ENCODE measurements around the gene RPTOR. TPM values are rescaled to one million over a fixed set of nuclear protein-coding genes. Genes with fewer than 3 reads are reported as not detected.

RPTOR gene
- total RNA-seq, 2 experiments from 2014 or later: 60.0 to 67.2 TPM

- ChIA-PET CTCF (interaction anchor here (0.5 to 2.2 kb wide), 10 partner anchors 12 to 302 kb away, joined by 3 to 21 read pairs (median 4); no protein-coding TSS in a partner anchor), POLR2A (interaction anchor here (0.9 to 2.0 kb wide), 5 partner anchors 12 to 272 kb away, joined by 4 to 27 read pairs (median 12); no protein-coding TSS in a partner anchor)
Observed at GRCh38 chr17:80877729-80878303, 333.2 kb downstream of the RPTOR start.

GRCh38 chr17:80878876-80879722 lies 334.5 kb downstream of the RPTOR start:
- CTCF ChIA-PET: interaction anchor here (1.2 to 2.2 kb wide), 4 partner anchors 10 to 14 kb away, joined by 4 to 21 read pairs (median 14); no protein-coding TSS in a partner anchor
- POLR2A ChIA-PET: interaction anchor here (1.9 kb wide), 1 partner anchor 13 kb away, joined by 8 read pairs; no protein-coding TSS in a partner anchor

DNA sequence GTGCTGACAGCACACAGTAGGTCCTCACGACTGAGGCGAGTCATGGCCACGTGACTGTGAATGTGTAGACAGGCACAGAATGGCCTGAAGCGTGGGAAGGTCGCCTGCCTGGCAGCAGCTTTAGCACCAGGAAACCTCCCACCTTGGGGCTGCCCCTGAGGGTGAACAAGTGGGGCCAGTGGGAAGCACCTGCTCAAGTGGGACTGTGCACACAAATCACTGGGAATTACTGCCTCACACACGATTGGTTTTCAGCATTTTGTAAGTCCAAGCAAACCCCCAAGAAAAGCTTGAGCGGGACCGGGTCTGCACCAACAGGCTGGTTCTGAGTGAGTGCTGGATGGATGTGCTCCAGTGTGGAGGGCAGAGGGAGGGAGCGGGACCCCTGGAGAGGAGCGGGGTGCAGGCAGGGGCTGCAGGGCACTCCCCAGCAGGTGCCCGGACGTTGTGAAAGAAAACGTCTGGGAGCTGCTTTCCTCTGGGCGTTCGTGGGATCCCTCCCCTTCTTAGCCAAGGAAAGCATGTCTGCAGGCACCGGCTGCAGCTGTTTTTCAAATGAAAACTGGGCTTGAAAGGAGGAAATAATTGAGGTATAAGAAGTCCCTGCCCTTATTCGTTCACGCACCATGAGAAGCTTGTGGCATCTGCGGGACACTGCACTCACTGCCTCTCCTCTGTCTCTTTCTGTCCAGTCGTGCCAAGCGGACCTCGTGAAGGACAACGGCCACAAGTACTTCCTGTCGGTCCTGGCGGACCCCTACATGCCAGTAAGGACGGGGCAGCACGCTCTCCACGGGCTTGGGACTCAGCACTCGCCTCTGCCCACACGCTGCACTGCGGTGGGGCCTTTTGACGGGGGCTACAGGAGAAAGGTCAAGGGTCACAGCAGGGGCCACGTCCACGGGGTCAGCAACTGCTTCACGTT lies 335.3 kb downstream of the RPTOR start:
- ChIA-PET POLR2A (interaction anchor here (1.9 kb wide), 1 partner anchor 12 kb away, joined by 8 read pairs; no protein-coding TSS in a partner anchor), CTCF (interaction anchor here (1.2 to 2.1 kb wide), 2 partner anchors 9 to 19 kb away, joined by 4 to 6 read pairs; no protein-coding TSS in a partner anchor)

- CTCF ChIA-PET: interaction anchor here (2.1 kb wide), 1 partner anchor 19 kb away, joined by 6 read pairs; no protein-coding TSS in a partner anchor
- POLR2A ChIA-PET: interaction anchor here (1.5 to 1.9 kb wide), 2 partner anchors 9 to 12 kb away, joined by 3 to 8 read pairs; no protein-coding TSS in a partner anchor
Observed at GRCh38 chr17:80880648-80880985, 336.0 kb downstream of the RPTOR start.

DNA sequence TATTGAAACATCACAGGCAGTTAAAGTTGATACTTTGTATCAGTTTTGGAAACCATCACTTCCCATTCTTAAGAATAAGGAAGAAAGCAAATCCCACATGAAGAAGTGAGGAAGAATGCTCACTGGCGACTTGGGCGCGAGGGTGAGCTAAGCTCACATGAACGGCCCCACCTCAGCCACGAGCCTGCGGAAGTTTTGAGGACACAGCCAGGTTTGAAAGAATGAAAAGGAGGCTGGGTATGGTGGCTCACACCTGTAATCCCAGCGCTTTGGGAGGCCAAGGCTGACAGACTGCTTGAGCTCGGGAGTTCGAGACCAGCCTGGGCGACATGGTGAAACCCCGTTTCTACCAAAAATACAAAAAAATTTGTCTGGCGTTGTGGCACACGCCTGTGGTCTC lies 336.7 kb downstream of the RPTOR start:
- CTCF ChIA-PET: interaction anchor here (2.1 kb wide), 1 partner anchor 18 kb away, joined by 6 read pairs; no protein-coding TSS in a partner anchor
- POLR2A ChIA-PET: interaction anchor here (1.5 to 1.9 kb wide), 2 partner anchors 8 to 11 kb away, joined by 3 to 8 read pairs; no protein-coding TSS in a partner anchor

DNA sequence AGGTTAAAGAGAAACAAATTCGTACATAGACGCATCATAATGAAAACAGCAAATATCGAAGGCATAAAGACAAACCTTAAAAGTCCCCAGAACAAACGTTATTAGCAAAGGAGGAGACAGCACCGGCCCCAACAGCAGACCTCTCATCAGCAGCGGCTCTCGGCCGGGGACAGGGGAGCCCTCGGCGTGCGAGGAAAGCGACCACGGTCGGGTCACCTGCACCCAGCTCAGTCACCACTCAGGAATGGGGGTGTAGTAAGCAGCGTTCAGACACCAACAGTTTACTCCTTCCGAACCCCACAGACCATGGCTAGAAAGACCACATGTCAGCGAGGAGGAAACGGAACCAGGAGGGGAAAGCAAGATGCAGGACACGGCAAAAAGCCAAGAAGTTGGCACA lies 337.7 kb downstream of the RPTOR start:
- ChIA-PET CTCF (no interaction called here), POLR2A (no interaction called here)

DNA sequence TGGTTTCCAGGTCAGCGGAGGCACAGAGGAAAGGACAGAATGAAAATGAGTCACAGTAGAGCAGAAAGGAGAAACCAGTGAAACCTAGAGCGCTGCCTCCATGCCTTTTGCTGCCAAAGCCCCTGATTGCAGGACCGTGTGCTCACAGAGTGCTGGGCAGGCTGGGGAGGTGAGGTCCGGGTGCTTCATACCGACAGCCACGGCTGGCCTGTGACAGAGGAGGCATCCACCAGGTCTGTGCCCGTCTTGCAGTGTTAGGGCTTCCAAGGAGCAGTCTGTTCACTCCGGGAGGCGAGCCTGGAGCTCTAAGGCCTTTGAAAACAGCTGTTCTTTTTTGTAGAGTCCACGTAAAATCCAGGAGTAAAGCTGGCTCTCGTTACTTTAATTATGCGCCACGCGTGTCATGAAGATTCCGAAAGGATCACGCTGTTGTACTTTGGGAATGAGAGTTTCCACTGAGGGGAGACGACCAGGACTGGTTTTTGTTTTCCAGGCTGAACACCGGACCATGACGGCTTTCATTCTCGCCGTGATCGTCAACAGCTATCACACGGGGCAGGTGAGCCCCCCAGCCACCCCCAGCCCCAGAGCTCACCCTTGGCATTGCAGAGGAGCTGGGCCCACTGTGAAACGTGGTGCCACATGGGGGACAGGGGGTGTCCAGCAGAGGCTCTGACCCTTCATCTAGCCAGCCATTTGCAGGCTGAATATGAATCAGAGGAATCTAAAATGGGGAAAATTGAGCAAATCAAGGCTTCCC lies 338.5 kb downstream of the RPTOR start:
- POLR2A ChIA-PET: interaction anchor here (1.0 kb wide), 1 partner anchor 9 kb away, joined by 4 read pairs; no protein-coding TSS in a partner anchor
- CTCF ChIA-PET: interaction anchor here (1.3 kb wide), 1 partner anchor 307 kb away, joined by 3 read pairs; no protein-coding TSS in a partner anchor

DNA sequence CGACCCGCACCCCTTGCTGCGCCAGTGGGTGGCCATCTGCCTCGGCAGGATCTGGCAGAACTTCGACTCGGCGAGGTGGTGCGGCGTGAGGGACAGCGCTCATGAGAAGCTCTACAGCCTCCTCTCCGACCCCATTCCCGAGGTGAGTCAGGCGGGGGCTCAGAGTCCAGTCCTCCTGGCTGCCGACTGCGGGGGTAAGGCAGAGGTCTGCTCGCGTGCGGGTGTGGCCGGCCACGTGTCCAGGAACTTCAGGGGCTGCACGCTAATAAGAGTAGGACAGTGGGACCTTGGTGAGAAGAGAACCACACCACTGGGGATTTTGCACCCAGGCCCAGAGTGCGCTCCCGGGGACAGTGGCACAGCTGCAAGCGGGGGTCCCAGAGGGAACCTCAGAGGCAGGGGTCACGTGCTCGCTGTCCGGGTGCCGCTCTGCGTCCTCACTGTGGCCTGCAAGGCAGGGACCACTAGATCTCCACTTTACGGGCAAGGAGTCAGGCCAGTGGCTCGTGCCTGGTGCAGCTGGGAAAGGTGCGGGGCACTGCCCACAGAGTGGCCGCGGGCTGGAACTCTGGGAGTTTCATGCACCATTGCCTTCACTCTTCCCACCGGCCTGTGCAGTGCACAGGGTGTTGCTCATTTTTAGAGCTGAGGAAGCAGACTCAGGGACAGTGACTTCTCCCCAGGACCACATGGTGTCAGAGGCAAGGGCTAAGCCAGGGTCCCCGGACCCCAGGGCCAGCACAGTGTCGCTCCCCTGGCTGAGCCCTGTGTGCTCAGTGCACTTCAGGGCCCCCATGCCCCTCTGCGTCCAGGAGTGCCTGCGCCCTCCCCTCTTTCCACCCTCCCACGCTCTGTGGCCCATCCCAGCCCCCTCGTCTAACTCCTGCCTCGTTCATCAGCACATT lies 339.4 kb downstream of the RPTOR start:
- CTCF ChIA-PET: interaction anchor here (1.3 kb wide), 1 partner anchor 308 kb away, joined by 3 read pairs; no protein-coding TSS in a partner anchor
- POLR2A ChIA-PET: interaction anchor here (1.0 kb wide), 1 partner anchor 8 kb away, joined by 4 read pairs; no protein-coding TSS in a partner anchor

DNA sequence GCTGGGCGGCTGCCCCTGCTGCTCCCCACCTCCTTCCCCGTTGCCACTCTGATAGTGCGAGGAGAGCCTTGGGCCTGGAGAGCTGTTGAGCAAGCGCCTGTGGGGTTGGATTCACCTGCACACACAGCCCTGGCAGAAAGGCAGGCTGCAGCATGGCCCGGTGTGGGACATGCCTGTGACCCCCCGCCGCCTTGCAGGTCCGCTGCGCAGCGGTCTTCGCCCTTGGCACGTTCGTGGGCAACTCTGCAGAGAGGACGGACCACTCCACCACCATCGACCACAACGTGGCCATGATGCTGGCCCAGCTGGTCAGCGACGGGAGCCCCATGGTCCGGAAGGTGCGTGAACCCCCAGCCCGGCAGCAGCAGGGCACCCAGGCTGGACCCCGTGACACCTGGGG lies 340.2 kb downstream of the RPTOR start:
- ChIA-PET CTCF (no interaction called here), POLR2A (no interaction called here)

DNA sequence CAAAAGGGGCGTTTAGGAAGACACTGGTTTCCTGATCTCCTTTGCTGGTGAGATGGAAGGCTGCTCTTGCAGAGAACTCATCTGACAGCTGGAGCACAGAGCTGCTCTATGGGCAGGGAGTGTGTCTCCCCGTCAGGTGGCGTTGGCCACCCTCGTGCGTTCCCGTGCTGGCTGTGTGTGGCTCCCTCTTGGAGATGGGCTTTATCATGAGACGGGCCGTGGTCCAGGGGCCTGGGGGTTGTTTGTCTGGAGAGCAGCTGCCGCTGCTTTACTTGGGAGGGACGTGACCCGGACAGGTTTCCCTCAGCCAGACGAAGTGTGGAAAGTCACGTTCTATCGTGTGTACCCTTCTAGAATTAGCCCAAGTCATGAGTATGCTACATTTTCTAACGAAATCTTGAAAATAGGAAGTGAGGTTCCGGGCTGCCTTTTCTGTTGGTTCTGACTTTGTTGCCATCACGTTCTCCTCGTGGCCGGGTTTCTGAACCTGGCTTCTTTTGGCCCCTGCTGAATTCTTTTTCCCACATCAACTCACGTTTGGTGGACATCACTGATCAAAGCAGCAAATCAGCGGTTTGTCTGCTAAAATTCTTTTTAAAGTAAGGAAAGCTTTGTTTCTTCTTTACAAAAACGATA lies 341.4 kb downstream of the RPTOR start:
- ChIA-PET POLR2A (no interaction called here), CTCF (interaction anchor here (1.9 kb wide), 1 partner anchor 13 kb away, joined by 5 read pairs; no protein-coding TSS in a partner anchor)

- ChIA-PET POLR2A (no interaction called here), CTCF (interaction anchor here (1.9 kb wide), 1 partner anchor 12 kb away, joined by 5 read pairs; no protein-coding TSS in a partner anchor)
Observed at GRCh38 chr17:80886641-80887573, 342.3 kb downstream of the RPTOR start.

DNA sequence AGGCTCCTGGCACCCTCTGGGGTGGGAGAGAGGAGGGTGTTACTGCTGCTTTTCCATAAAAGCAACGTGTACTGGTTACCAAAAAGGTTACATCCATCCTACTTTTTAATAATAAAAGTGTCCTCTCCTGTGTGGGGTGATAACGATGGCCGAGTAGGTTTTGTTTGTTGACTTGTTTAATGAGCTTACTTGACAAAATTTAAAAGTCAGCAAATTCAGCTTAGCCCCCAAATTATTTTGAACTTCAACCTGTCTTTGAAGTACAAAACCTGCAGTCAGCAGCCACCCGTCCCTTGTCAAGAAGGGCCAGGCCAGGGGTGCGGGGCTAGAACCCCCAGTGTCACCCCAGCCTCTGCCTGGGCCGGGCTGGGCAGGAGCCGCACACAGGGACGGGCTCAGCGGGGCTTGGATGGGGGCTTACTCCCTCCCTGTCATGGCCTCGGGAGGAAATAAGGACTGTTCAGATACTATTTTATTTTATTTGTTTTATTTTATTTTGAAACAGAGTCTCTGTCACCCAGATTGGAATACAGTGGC lies 343.1 kb downstream of the RPTOR start:
- CTCF ChIA-PET: no interaction called here
- POLR2A ChIA-PET: no interaction called here

DNA sequence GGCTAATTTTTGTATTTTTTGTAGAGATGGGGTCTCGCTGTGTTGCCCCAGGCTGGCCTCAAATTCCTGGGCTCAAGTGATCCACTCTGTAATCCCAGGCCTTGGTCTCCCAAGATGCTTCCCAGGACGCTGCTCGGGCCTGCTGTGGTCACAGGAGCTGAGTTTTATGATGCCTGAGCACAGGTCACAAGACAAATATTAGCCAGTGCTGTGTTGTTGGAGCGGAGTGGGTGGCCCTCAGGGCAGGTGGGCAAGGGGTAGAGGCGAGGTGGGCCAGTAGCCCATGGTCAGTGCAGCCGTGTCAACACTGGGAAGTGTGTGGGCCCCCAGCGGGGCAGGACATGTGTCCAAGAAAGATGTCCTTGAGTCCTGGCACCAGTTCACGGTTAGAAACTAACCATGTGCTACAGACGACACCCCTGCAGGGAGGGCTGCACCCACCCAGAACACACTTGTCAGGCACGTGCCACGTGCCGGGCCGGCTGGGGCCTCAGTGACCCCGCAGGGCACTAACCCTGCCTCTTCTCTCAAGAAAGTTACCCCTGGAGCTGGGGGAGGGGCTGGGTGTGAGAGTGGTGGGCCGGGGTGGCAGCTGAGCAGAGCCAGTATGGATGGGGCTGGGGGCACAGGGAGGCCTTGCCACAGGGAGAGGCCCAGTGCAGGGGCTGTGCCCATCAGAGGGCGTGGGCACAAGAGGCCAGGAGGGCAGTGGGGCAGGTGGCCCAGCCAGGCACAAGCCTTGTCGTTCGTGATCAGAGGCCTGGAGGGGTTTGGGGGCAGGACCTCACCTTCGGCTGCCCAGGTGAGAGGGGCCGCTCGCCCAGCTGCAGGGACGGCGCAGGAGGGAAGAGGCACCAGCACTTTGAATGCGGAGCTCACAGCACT lies 343.9 kb downstream of the RPTOR start:
- CTCF ChIA-PET: interaction anchor here (0.8 to 2.0 kb wide), 3 partner anchors 9 to 56 kb away, joined by 4 to 16 read pairs (median 4); no protein-coding TSS in a partner anchor

More for the DNA sequence above, 343.9 kb downstream of the RPTOR start:
- POLR2A ChIA-PET: interaction anchor here (1.0 to 2.5 kb wide), 3 partner anchors 7 to 32 kb away, joined by 3 to 18 read pairs (median 5); no protein-coding TSS in a partner anchor

All from activated CD8-positive, alpha-beta memory T cell treated with anti-CD3 and anti-CD28 coated beads for 36 hours (primary cell).